KOPT-K1 (cell line): ENCODE data around the gene PLEKHA6.
"Not testable (repeated sequence)": the region's sequence is repeated elsewhere in the genome, so short reads cannot be mapped to it uniquely, and the experiment has no call there.

ENCODE experiments used
- H3K27ac ChIP-seq: fragments of 200-600 bp; sonication (generic); 2 replicates; pipeline ENCODE4 v1.5.1; 2016; ENCODE audit warnings: antibody characterized with exemption, mild to moderate bottlenecking, low read depth, low read length; ENCODE audit not compliant: poor library complexity, severe bottlenecking
- H3K36me3 ChIP-seq: fragments of 200-600 bp; sonication (generic); 2 replicates; pipeline ENCODE4 v1.5.1; 2017; ENCODE audit warnings: antibody characterized with exemption, mild to moderate bottlenecking, low read length, moderate library complexity; ENCODE audit not compliant: insufficient read depth
- H3K9me3 ChIP-seq: fragments of 200-600 bp; sonication (generic); 2 replicates; pipeline ENCODE4 v1.5.1; 2017; ENCODE audit warnings: antibody characterized with exemption, low read length, mild to moderate bottlenecking; ENCODE audit not compliant: insufficient read depth, poor library complexity, severe bottlenecking

PLEKHA6 gene

DNA sequence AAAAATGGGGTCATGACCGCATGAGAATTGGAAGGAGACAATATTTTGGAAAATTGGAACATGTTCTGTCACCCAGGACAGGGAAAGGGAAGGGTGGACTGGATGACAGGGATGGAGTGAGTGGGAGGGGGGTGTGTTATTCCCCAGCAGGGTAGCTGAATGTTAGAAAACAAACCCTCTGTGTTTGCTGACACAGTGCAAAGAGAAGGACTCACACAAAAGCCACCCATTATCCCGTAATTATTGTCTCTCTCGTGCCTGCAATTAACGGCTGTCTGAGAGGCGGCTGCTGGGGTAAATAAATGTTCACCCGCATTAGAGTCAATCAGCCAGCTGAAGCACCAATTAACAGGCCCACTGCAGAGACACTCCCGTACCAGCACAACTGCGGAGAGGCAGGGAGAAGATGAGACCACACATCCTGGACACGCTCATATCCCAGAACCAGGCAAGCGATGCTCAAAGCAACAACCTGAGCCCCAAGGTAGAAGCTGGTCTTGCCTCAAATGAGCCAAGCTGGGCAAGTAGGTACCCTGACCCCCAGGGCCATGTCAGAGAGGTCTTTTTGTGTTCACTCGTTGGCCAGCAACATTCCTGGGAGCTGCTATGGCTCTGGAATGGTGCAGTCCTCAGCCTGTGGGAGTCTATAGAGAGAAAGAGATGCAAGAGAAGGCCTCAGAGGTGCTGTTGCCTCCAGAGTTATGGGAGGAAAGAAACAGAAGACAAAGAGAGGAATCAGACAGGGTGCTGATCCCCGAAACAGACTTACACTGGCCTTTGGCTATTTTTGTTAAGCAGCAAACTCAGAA lies 19.4 kb downstream of the PLEKHA6 start:
- H3K9me3 ChIP-seq = no peaks in the 10 kb centered on the region
- no peak overlapping the region for H3K27ac ChIP-seq
- H3K36me3 ChIP-seq = no peaks in the 10 kb centered on the region

DNA sequence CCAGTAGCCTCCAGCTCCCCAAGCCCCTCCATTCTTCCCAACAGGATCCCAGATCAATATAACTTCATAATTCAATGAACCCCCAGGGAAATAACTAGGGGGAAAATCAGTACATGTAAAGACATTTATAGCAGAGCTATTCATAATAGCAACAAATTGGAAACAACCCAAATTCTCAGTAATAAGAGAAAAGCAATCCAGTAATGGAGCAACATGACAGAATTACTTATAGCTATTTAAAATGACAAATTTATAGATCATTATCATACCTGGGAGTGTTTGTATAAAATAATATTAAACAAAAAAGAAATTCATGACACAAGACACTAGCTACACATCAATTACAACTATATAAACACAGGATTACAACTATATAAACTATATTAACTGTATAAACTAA lies 20.2 kb downstream of the PLEKHA6 start:
- Histone ChIP-seq H3K36me3 (no peaks in the 10 kb centered on the region), H3K27ac (no peak overlapping the region), H3K9me3 (no peaks in the 10 kb centered on the region)

DNA sequence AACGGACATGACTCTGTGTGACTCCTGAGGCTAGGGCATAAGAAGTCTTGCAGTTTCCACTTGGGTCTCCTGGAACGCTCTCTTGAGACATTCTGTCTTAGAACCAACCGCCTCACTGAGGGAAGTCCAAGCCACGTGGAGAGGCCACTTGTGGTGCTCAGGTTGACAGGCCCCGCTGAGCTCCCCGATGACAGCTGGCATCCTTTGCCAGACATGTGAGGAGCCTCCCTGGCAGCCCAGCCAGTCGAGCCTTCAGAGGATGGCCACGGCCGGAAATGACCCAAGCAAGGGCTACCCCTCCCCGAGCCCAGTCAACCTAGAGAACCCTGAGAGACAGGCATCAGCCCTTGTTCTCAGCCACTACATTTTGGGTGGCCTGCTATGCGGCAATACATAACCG lies 20.7 kb downstream of the PLEKHA6 start:
- H3K9me3 ChIP-seq = no peaks in the 10 kb centered on the region
- H3K27ac ChIP-seq = no peak overlapping the region
- H3K36me3 ChIP-seq = no peaks in the 10 kb centered on the region

DNA sequence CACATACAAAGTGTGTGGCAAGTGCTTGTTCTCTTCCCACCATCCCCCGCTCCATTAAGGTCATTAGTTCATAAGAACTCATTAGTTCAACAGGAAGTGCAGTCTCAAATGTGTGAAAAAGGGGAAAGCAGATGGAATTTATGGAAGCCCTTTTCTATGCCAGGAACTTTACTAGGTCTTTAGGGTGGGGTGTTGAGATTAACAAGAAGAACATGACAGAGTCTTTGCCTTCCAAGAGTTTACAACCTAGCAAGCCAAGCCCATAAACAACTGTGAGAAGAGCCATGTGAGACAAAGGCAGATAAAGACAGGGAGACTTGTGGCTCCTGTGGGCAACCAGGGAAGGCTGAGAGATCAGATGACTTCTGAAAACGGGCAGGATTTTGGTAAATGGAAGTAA lies 21.4 kb downstream of the PLEKHA6 start:
- Histone ChIP-seq H3K27ac (no peak overlapping the region), H3K9me3 (no peaks in the 10 kb centered on the region), H3K36me3 (no peaks in the 10 kb centered on the region)

DNA sequence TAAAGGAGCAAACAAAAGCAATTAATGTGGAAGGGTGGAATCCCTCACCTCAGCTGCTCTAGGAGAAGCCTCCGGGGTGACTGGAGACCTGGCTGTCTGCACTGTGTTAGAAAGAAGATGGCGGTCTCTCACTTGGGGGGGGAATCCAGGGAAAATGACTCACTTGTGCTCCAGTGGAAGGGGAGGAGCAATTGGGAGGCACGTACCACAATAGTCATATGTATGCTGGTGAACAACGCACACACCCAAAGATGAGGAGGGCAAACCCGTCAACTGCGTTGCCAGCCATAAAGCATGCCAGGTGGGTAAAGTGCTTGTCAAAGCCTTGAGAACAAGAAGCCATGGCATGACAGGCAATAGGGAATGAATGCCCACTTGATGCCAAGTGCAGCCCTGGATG lies 22.1 kb downstream of the PLEKHA6 start:
- H3K36me3 ChIP-seq = no peaks in the 10 kb centered on the region
- no peaks in the 10 kb centered on the region for H3K9me3 ChIP-seq
- no peak overlapping the region for H3K27ac ChIP-seq

DNA sequence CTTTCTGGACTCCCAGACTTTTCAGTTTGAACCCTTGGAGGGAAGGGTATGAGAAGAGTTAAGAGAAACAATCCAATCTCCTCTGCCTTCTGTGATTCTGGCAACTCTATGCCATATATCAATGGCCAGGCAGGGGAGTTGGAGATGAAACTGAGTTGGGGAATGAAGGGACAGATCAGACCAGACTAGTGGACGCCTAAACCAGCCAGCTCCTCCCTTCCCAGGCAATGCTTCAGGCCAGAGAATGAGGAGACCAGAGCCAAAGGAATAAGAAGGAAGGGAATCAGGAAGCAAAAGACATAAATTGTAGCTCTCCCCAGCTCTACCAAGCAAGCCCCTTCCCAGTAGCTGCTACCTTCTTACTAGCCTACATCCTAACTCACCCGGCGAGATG lies 22.7 kb downstream of the PLEKHA6 start:
- H3K9me3 ChIP-seq = no peaks in the 10 kb centered on the region
- no peak overlapping the region for H3K27ac ChIP-seq
- no peaks in the 10 kb centered on the region for H3K36me3 ChIP-seq

DNA sequence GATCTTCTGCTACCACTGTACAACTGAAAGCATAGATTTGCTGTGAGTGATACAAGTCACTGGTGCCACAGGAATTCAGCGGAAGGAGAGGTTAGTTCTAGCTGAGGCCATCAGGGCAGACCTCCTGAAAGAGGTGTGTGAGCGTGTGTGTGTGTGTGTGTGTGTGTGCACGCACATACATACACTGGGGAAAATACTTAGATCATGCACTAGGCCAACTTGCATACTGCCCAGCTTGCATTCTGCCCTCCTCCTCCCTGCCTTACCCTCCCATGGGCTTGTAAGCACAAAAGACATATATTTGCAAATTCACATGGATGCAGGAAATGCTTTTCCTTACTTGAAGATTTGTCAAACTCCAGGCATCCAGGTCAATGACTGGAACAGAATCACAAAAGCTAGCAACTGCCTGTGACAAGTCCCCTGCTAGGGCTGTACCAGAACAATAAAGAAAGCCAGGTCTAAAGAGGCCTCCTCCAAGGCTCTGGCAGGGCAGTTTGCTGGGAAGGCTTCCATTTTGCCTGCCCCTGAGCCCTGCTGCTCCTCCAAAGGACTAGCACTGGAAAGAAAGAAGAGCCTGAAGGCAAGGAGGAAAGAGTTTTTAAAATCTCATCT lies 23.2 kb downstream of the PLEKHA6 start:
- H3K36me3 ChIP-seq = no peaks in the 10 kb centered on the region
- no peak overlapping the region for H3K27ac ChIP-seq
- no peaks in the 10 kb centered on the region for H3K9me3 ChIP-seq

DNA sequence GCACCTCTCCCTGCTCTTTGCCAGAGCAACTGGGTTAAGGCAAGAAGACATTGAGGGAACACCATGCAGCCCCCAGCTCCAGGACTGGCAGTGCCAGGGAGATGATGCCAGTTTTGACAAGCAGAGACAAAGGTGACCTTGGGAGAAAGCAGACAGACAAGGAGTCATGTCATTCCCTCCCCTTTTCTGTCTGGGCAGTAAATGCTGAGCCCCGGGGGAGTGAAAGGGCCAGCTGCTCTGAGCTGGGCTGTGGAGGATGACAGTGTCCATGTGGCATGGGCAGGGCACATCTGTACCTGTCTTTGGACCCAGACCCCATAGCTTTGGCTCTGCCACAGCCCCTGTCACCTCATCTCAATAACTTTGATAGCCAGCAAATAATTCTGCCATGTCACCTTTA lies 24.2 kb downstream of the PLEKHA6 start:
- H3K9me3 ChIP-seq = no peaks in the 10 kb centered on the region
- H3K36me3 ChIP-seq = no peaks in the 10 kb centered on the region
- H3K27ac ChIP-seq = no peak overlapping the region

DNA sequence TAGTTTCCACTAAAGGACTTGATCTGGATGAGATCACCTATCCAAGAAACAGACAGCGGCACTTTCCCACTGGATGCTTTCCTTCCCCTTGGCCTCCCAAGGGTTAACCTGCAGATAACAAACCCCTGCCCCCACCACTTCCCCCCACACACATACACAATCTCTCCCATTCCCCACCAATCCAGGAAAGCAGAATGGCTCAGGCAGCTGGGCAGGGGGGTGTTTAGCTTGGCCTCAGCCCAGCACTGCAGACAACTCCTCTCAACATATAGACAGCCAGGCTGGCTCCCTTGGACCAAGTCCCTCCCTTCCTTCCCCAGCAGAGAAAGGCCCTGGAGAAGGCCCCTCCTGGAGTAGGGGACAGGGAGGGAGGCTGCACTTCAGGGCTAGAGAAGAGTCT lies 24.6 kb downstream of the PLEKHA6 start:
- H3K9me3 ChIP-seq = no peaks in the 10 kb centered on the region
- no peak overlapping the region for H3K27ac ChIP-seq
- no peaks in the 10 kb centered on the region for H3K36me3 ChIP-seq

DNA sequence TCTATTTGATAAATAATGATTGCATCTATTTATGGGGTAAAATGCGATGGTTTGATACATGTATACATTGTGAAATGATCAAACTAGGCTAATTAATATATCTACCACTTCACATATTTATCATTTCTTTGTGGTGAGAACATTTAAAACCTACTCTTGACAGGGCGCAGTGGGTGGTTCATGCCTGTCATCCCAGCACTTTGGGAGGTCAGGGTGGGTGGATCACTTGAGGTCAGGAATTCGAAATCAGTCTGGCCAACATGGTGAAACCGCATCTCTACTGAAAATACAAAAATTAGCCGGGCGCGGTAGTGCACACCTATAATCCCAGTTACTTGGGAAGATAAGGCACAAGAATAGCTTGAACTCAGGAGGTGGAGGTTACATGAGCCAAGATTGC lies 25.3 kb downstream of the PLEKHA6 start:
- Histone ChIP-seq H3K9me3 (no peaks in the 10 kb centered on the region), H3K36me3 (no peaks in the 10 kb centered on the region), H3K27ac (no peak overlapping the region)

DNA sequence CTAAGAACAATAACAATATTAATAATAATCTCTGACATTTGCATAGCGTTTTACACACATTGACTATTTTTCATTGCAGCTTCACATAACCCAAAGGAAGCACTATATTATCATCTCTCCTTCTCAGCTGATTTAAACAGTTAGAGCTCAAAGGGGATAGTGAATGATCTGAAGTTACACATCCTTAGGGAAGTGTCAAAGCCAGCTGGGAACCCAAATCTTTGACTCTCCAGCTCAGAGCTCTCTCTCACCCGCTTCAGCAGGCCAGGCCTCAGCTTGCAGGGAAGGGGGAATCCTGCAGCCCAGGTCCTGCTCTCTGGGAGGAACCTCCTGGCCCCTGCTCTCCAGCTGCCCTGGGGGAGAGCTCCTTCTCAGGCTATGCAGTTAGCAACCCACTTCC lies 26.3 kb downstream of the PLEKHA6 start:
- H3K36me3 ChIP-seq = no peaks in the 10 kb centered on the region
- no peaks in the 10 kb centered on the region for H3K9me3 ChIP-seq
- H3K27ac ChIP-seq = no peak overlapping the region

DNA sequence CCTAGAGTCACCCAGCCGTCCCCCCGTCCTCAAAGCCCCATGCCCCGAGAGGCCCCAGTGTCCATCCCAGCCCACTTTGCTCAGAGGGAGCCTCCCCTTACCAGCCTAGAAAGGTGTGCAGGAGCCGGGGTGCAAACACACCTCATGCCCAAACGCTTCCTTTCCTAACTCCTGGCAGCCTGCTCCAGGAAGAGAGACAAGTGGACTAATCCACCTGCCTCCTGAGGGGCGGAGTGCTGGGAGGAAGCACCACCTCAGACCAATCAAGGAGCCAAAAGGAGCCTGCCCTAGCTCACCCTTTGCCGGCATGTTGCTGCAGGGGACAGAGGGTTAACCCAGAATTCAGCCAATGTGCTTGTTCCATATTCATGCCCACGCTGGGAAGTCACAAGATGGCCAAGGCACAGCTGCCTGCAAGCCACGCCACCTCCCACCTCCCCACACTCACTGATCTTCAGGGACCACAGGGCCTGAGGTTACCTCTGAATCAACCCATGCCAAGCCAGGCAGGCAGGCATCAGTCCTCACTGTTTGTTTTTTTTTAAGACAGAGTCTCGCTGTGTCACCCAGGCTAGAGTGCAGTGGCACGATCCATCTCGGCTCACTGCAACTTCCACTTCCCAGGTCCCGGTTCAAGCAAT lies 27.8 kb downstream of the PLEKHA6 start:
- H3K9me3 ChIP-seq = no peaks in the 10 kb centered on the region
- H3K27ac ChIP-seq = no peak overlapping the region
- no peaks in the 10 kb centered on the region for H3K36me3 ChIP-seq

DNA sequence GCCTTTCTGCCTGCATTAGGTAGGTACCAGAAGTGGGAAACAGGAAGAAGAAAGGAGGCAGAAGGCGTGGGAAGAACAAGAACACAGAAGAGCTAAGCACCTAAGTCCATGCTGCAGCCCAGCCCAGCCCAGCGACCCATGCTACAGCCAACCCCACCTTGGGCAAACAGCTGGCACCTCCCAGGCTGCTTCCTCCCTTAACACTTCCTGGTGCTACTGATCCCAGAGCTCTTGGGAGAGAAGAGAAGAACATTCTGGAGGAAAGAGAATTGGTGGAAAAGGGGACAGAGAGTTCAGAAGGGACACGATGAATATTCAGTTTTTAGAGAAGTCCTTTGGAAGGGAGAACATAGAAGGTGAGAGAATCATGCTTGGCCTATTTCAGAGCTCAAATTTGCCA lies 28.5 kb downstream of the PLEKHA6 start:
- no peaks in the 10 kb centered on the region for H3K9me3 ChIP-seq
- H3K27ac ChIP-seq = no peak overlapping the region
- H3K36me3 ChIP-seq = no peaks in the 10 kb centered on the region

DNA sequence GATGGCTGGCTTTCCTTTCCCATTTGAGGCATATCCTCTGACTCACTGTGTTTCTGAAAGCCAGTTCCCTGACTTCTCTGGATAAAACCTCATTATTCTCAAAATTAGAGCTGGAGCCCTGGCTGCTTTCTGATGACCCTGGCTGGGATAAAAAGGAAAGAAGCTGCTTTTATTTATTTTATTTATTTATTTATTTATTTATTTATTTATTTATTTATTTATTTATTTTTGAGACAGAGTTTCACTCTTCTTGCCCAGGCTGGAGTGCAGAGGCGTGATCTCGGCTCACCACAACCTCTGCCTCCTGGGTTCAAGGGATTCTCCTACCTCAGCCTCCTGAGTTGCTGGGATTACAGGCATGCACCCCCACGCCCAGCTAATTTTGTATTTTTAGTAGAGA lies 31.9 kb downstream of the PLEKHA6 start:
- not testable (repeated sequence) for H3K9me3 ChIP-seq, H3K27ac ChIP-seq, H3K36me3 ChIP-seq

DNA sequence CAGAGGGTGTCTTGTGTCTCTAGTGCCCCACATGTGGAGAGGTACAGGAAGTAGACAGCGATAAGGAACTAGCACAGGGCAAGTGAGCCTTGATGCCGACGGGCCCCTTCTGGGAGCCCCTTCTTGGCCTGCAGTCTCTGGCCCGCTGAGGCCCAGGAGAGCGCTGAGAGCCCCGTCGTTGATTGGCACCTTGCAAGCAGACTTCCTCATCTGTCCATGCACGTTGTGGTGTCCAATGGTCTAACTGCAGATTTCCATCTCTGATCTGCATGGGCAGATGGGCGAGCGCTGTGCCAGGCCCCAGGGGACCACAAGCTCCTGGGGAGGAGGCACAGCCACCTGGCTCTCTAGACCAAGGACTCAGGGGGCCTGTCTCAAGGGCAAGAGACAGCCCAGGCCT lies 32.4 kb downstream of the PLEKHA6 start:
- H3K27ac ChIP-seq = no peak overlapping the region
- H3K9me3 ChIP-seq = no peaks in the 10 kb centered on the region
- no peaks in the 10 kb centered on the region for H3K36me3 ChIP-seq
